HG03066 (cell line): ENCODE data around the gene LIPA.
"Not testable (repeated sequence)": the region's sequence is repeated elsewhere in the genome, so short reads cannot be mapped to it uniquely, and the experiment has no call there.

Experiments used
- ATAC-seq: cut with Tn5 transposase; IDR thresholded peaks from one replicate; pipeline ENCODE4 v1.9.1; 2021; ENCODE audit warnings: low read depth; ENCODE audit not compliant: unreplicated experiment

LIPA gene

GRCh38 chr10:89213191-89213808, 38.3 kb downstream of the LIPA start:
- no peak for ATAC-seq

GRCh38 chr10:89210794-89211425, 40.7 kb downstream of the LIPA start:
- no peak for ATAC-seq

GRCh38 chr10:89209718-89210117, 41.9 kb downstream of the LIPA start:
- ATAC-seq = no peak

- ATAC-seq = no peak
Observed at GRCh38 chr10:89207801-89208551, 43.6 kb downstream of the LIPA start.

GRCh38 chr10:89207181-89207800, 44.3 kb downstream of the LIPA start, which contains the start of gene CH25H:
Gene CH25H, minus strand, starts transcription at chr10:89207317. Its CDS starts 25 bp downstream, at chr10:89207292.
- no peak for ATAC-seq

GRCh38 chr10:89206402-89207180, 45.0 kb downstream of the LIPA start:
- no peak for ATAC-seq

GRCh38 chr10:89204621-89205185, 46.9 kb downstream of the LIPA start:
- no peak for ATAC-seq

- no peak for ATAC-seq
Observed at GRCh38 chr10:89203237-89203636, 48.3 kb downstream of the LIPA start.

- no peak for ATAC-seq
Observed at GRCh38 chr10:89202033-89202425, 49.5 kb downstream of the LIPA start.

- no peak for ATAC-seq
Observed at GRCh38 chr10:89201345-89202032, 50.1 kb downstream of the LIPA start.

- ATAC-seq = no peak
Observed at GRCh38 chr10:89197473-89197872, 54.1 kb downstream of the LIPA start.

GRCh38 chr10:89191301-89191700, 60.3 kb downstream of the LIPA start:
- not testable (repeated sequence) for ATAC-seq

- no peak for ATAC-seq
Observed at GRCh38 chr10:89189211-89189734, 62.3 kb downstream of the LIPA start.

GRCh38 chr10:89185658-89186057, 65.9 kb downstream of the LIPA start:
- ATAC-seq = no peak

GRCh38 chr10:89184638-89185037, 66.9 kb downstream of the LIPA start:
- ATAC-seq = no peak

- ATAC-seq = no peak
Observed at GRCh38 chr10:89183571-89183970, 68.0 kb downstream of the LIPA start.

GRCh38 chr10:89182894-89183293, 68.7 kb downstream of the LIPA start:
- ATAC-seq = no peak

GRCh38 chr10:89175816-89176215, 75.8 kb downstream of the LIPA start:
- no peak for ATAC-seq

- ATAC-seq = no peak
Observed at GRCh38 chr10:89173075-89173474, 78.5 kb downstream of the LIPA start.
